Activated CD8-positive, alpha-beta T cell treated with anti-CD3 and anti-CD28 coated beads, Interleukin-2, amount 10 ng/mL, durations not matched to agents 7 days and 5 days (primary cell): ENCODE measurements around the gene HIVEP3. TPM values are rescaled to one million over a fixed set of nuclear protein-coding genes. Genes with fewer than 3 reads are reported as not detected.

Experiments
- ATAC-seq: fragments of 150-1000 bp; cut with Tn5 transposase; one replicate; pipeline ENCODE4 v1.10.0; 2021; ENCODE audit warnings: moderate library complexity
- CTCF ChIA-PET: fragments of 350-600 bp; sonication (Branson Sonifier 250); formaldehyde crosslinking; loops from one replicate; lab custom pipeline; 2021; ENCODE audit warnings: antibody characterized with exemption; lab: Charles Lee
- POLR2A ChIA-PET: fragments of 350-600 bp; sonication (Branson Sonifier 250); formaldehyde crosslinking; loops from one replicate; lab custom pipeline; 2021; ENCODE audit warnings: antibody characterized with exemption; lab: Charles Lee
- DNase-seq: peaks from one replicate; pipeline ENCODE4 v3.0.0-alpha.2; 2020
- H3K27ac Mint-ChIP-seq: one replicate; pipeline ENCODE4 v1.8.0; 2021; ENCODE audit warnings: mild to moderate bottlenecking, mixed read lengths
- H3K27me3 Mint-ChIP-seq: one replicate; pipeline ENCODE4 v1.8.0; 2021; ENCODE audit warnings: low read depth, mixed read lengths
- H3K36me3 Mint-ChIP-seq: one replicate; pipeline ENCODE4 v1.8.0; 2021; ENCODE audit warnings: low read depth, mixed read lengths
- H3K4me1 Mint-ChIP-seq: one replicate; pipeline ENCODE4 v1.8.0; 2021; ENCODE audit warnings: low read depth, mixed read lengths
- H3K4me3 Mint-ChIP-seq: one replicate; pipeline ENCODE4 v1.8.0; 2021; ENCODE audit warnings: mild to moderate bottlenecking, mixed read lengths
- H3K9me3 Mint-ChIP-seq: one replicate; pipeline ENCODE4 v1.8.0; 2022; ENCODE audit warnings: mixed read lengths; ENCODE audit not compliant: insufficient read depth
- total RNA-seq, 2 experiments: library from RNA; stranded (reverse); gene quantifications; one replicate each; pipeline ENCODE4 v1.2.3, GENCODE V29; 2021

HIVEP3 gene
- total RNA-seq, 2 experiments from 2014 or later = 10.8 to 11.8 TPM

- ATAC-seq = no peak
- ChIA-PET CTCF (interaction anchor here (2.4 kb wide), 1 partner anchor 176 kb away, joined by 11 read pairs; no protein-coding TSS in a partner anchor), POLR2A (interaction anchor here (0.6 to 2.2 kb wide), 3 partner anchors 11 to 825 kb away, joined by 3 to 6 read pairs (median 3); no protein-coding TSS in a partner anchor)
- Mint-ChIP-seq H3K4me3 (no peak overlapping the region), H3K36me3 (no peaks in the 10 kb centered on the region), H3K9me3 (no peaks in the 10 kb centered on the region), H3K27me3 (no peaks in the 10 kb centered on the region), H3K27ac (peak overlapping the region; percentile 2), H3K4me1 (peaks cover 64% of the 10 kb centered on the region)
- DNase-seq = no peak
Observed at GRCh38 chr1:41749991-41750745, 168.6 kb downstream of the HIVEP3 start.

GRCh38 chr1:41745022-41745421 is 173.7 kb downstream of the HIVEP3 start:
- H3K4me3 Mint-ChIP-seq = no peak overlapping the region
- no peaks in the 10 kb centered on the region for H3K9me3 Mint-ChIP-seq
- no peaks in the 10 kb centered on the region for H3K27me3 Mint-ChIP-seq
- ChIA-PET POLR2A (no interaction called here), CTCF (no interaction called here)
- peaks cover 43% of the 10 kb centered on the region for H3K4me1 Mint-ChIP-seq
- ATAC-seq = no peak
- DNase-seq = no peak
- no peak overlapping the region for H3K27ac Mint-ChIP-seq
- no peaks in the 10 kb centered on the region for H3K36me3 Mint-ChIP-seq

- H3K4me3 Mint-ChIP-seq = no peak overlapping the region
- ATAC-seq = no peak
- H3K27ac Mint-ChIP-seq = no peak overlapping the region
Observed at GRCh38 chr1:41743366-41743765, 175.4 kb downstream of the HIVEP3 start.

GRCh38 chr1:41742219-41742618 is 176.5 kb downstream of the HIVEP3 start:
- peaks cover 47% of the 10 kb centered on the region for H3K4me1 Mint-ChIP-seq
- H3K27ac Mint-ChIP-seq = no peak overlapping the region
- CTCF ChIA-PET = interaction anchor here (1.5 to 3.1 kb wide), 2 partner anchors 12 to 15 kb away, joined by 3 to 8 read pairs; no protein-coding TSS in a partner anchor

More at GRCh38 chr1:41743366-41743765, 175.4 kb downstream of the HIVEP3 start:
- ChIA-PET CTCF (interaction anchor here (0.8 to 3.1 kb wide), 4 partner anchors 11 to 170 kb away, joined by 3 to 8 read pairs (median 3); no protein-coding TSS in a partner anchor), POLR2A (no interaction called here)
- DNase-seq = no peak
- H3K4me1 Mint-ChIP-seq = peaks cover 46% of the 10 kb centered on the region
- no peaks in the 10 kb centered on the region for H3K9me3 Mint-ChIP-seq
- no peaks in the 10 kb centered on the region for H3K27me3 Mint-ChIP-seq
- H3K36me3 Mint-ChIP-seq = no peaks in the 10 kb centered on the region

GRCh38 chr1:41741244-41741643 is 177.5 kb downstream of the HIVEP3 start:
- ATAC-seq = no peak
- Mint-ChIP-seq H3K27me3 (no peaks in the 10 kb centered on the region), H3K36me3 (no peaks in the 10 kb centered on the region), H3K4me3 (no peak overlapping the region), H3K4me1 (peaks cover 49% of the 10 kb centered on the region), H3K9me3 (no peaks in the 10 kb centered on the region), H3K27ac (peak overlapping the region; percentile 72)
- DNase-seq = no peak
- POLR2A ChIA-PET = interaction anchor here (1.1 to 1.3 kb wide), 2 partner anchors 58 to 59 kb away, joined by 3 read pairs; no protein-coding TSS in a partner anchor
- CTCF ChIA-PET = interaction anchor here (1.1 to 3.1 kb wide), 3 partner anchors 13 to 167 kb away, joined by 3 to 8 read pairs (median 8); no protein-coding TSS in a partner anchor

More at GRCh38 chr1:41742219-41742618, 176.5 kb downstream of the HIVEP3 start:
- POLR2A ChIA-PET = interaction anchor here (1.1 kb wide), 1 partner anchor 58 kb away, joined by 3 read pairs; no protein-coding TSS in a partner anchor
- Mint-ChIP-seq H3K9me3 (no peaks in the 10 kb centered on the region), H3K4me3 (no peak overlapping the region), H3K36me3 (no peaks in the 10 kb centered on the region), H3K27me3 (no peaks in the 10 kb centered on the region)
- DNase-seq (no peak), ATAC-seq (no peak)

- Mint-ChIP-seq H3K27ac (peak overlapping the region; percentile 72), H3K36me3 (no peaks in the 10 kb centered on the region), H3K4me3 (no peak overlapping the region), H3K4me1 (peaks cover 47% of the 10 kb centered on the region), H3K9me3 (no peaks in the 10 kb centered on the region), H3K27me3 (no peaks in the 10 kb centered on the region)
- ATAC-seq (peak; percentile 25), DNase-seq (peak; percentile 39)
- ChIA-PET POLR2A (interaction anchor here (1.3 kb wide), 1 partner anchor 57 kb away, joined by 3 read pairs; no protein-coding TSS in a partner anchor), CTCF (interaction anchor here (1.1 to 3.1 kb wide), 3 partner anchors 14 to 167 kb away, joined by 3 to 8 read pairs (median 8); no protein-coding TSS in a partner anchor)
Observed at GRCh38 chr1:41740630-41741239, 178.0 kb downstream of the HIVEP3 start.

GRCh38 chr1:41740058-41740457 is 178.7 kb downstream of the HIVEP3 start:
- no peak for DNase-seq
- H3K27ac Mint-ChIP-seq = peak overlapping the region; percentile 81
- no peak overlapping the region for H3K4me3 Mint-ChIP-seq
- no peaks in the 10 kb centered on the region for H3K27me3 Mint-ChIP-seq
- H3K9me3 Mint-ChIP-seq = no peaks in the 10 kb centered on the region
- H3K36me3 Mint-ChIP-seq = no peaks in the 10 kb centered on the region
- CTCF ChIA-PET = interaction anchor here (1.1 to 3.1 kb wide), 4 partner anchors 13 to 166 kb away, joined by 3 to 10 read pairs (median 8); no protein-coding TSS in a partner anchor
- H3K4me1 Mint-ChIP-seq = peaks cover 47% of the 10 kb centered on the region
- ATAC-seq = no peak
- POLR2A ChIA-PET = interaction anchor here (1.3 to 1.8 kb wide), 2 partner anchors 11 to 56 kb away, joined by 3 to 6 read pairs; no protein-coding TSS in a partner anchor

GRCh38 chr1:41739061-41739955 is 179.4 kb downstream of the HIVEP3 start:
- H3K9me3 Mint-ChIP-seq = no peaks in the 10 kb centered on the region
- POLR2A ChIA-PET = interaction anchor here (0.6 to 1.8 kb wide), 3 partner anchors 12 to 722 kb away, joined by 3 to 6 read pairs (median 6); no protein-coding TSS in a partner anchor
- H3K4me1 Mint-ChIP-seq = peaks cover 47% of the 10 kb centered on the region
- ATAC-seq (peak; percentile 71), DNase-seq (peak; percentile 73)
- no peaks in the 10 kb centered on the region for H3K27me3 Mint-ChIP-seq
- H3K27ac Mint-ChIP-seq = peak overlapping the region; percentile 81
- CTCF ChIA-PET = interaction anchor here (1.1 to 2.4 kb wide), 5 partner anchors 11 to 166 kb away, joined by 3 to 10 read pairs (median 6); no protein-coding TSS in a partner anchor
- H3K4me3 Mint-ChIP-seq = peak overlapping the region; percentile 50
- H3K36me3 Mint-ChIP-seq = no peaks in the 10 kb centered on the region

GRCh38 chr1:41738475-41738874 is 180.2 kb downstream of the HIVEP3 start:
- H3K27me3 Mint-ChIP-seq = no peaks in the 10 kb centered on the region
- no peak for ATAC-seq
- no peaks in the 10 kb centered on the region for H3K9me3 Mint-ChIP-seq
- ChIA-PET POLR2A (interaction anchor here (0.6 to 1.8 kb wide), 3 partner anchors 13 to 65 kb away, joined by 3 to 6 read pairs (median 6); no protein-coding TSS in a partner anchor), CTCF (interaction anchor here (1.1 to 2.3 kb wide), 4 partner anchors 10 to 165 kb away, joined by 3 to 10 read pairs (median 4); no protein-coding TSS in a partner anchor)
- peaks cover 47% of the 10 kb centered on the region for H3K4me1 Mint-ChIP-seq
- H3K36me3 Mint-ChIP-seq = no peaks in the 10 kb centered on the region
- H3K27ac Mint-ChIP-seq = peak overlapping the region; percentile 81
- no peak for DNase-seq
- peak overlapping the region; percentile 50 for H3K4me3 Mint-ChIP-seq

- H3K27me3 Mint-ChIP-seq = no peaks in the 10 kb centered on the region
- H3K27ac Mint-ChIP-seq = no peak overlapping the region
- H3K9me3 Mint-ChIP-seq = no peaks in the 10 kb centered on the region
- no peak for ATAC-seq
- peaks cover 47% of the 10 kb centered on the region for H3K4me1 Mint-ChIP-seq
- H3K36me3 Mint-ChIP-seq = no peaks in the 10 kb centered on the region
- H3K4me3 Mint-ChIP-seq = no peak overlapping the region
- CTCF ChIA-PET = interaction anchor here (1.1 to 2.3 kb wide), 3 partner anchors 10 to 165 kb away, joined by 3 to 10 read pairs (median 3); no protein-coding TSS in a partner anchor
- DNase-seq = no peak
- POLR2A ChIA-PET = interaction anchor here (0.6 kb wide), 1 partner anchor 60 kb away, joined by 3 read pairs; no protein-coding TSS in a partner anchor
Observed at GRCh38 chr1:41738006-41738405, 180.7 kb downstream of the HIVEP3 start.
